HepG2 (cell line): Measurements from ENCODE around the gene ARL3. TPM values are rescaled to one million over a fixed set of nuclear protein-coding genes. Genes with fewer than 3 reads are reported as not detected.

Source experiments
- AGO2 ChIP-seq: fragments of 200-400 bp; formaldehyde crosslinking; optimal IDR thresholded peaks from 2 replicates; pipeline ENCODE3; 2017; ENCODE audit warnings: mild to moderate bottlenecking, low read depth, low read length, moderate library complexity
- ARID4A ChIP-seq: sonication (generic); formaldehyde crosslinking; IDR thresholded peaks from 2 replicates; pipeline ENCODE4 v1.5.0; 2020; ENCODE audit warnings: mild to moderate bottlenecking, missing genetic modification reagents, borderline replicate concordance
- GFI1 ChIP-seq: sonication (generic); formaldehyde crosslinking; IDR thresholded peaks from 2 replicates; pipeline ENCODE4 v1.5.0; 2020; ENCODE audit warnings: missing genetic modification reagents, mild to moderate bottlenecking, borderline replicate concordance
- KAT8 ChIP-seq: IDR thresholded peaks from 2 replicates; pipeline ENCODE4 v1.6.1; 2016; ENCODE audit warnings: missing genetic modification reagents, missing compliant biosample characterization
- REPIN1 ChIP-seq: sonication (generic); formaldehyde crosslinking; IDR thresholded peaks from 2 replicates; pipeline ENCODE4 v1.8.0; 2022; ENCODE audit warnings: missing genetic modification reagents, low read depth, mild to moderate bottlenecking, borderline replicate concordance
- RNF219 ChIP-seq: sonication (generic); formaldehyde crosslinking; IDR thresholded peaks from 2 replicates; pipeline ENCODE4 v1.5.0; 2020; ENCODE audit warnings: mild to moderate bottlenecking, missing genetic modification reagents
- TFAP4 ChIP-seq: sonication (generic); IDR thresholded peaks from 2 replicates; pipeline ENCODE4 v1.6.1; 2016; ENCODE audit warnings: low read depth, borderline replicate concordance
- YY1 ChIP-seq: IDR thresholded peaks from 2 replicates; pipeline ENCODE4 v1.6.1; 2011; ENCODE audit warnings: low read length, low read depth, moderate library complexity, mild to moderate bottlenecking; ENCODE audit not compliant: insufficient read depth, insufficient replicate concordance
- ZBTB38 ChIP-seq: sonication (generic); formaldehyde crosslinking; IDR thresholded peaks from 2 replicates; pipeline ENCODE4 v1.5.1; 2020; ENCODE audit warnings: mild to moderate bottlenecking, missing genetic modification reagents
- ZNF33A ChIP-seq: sonication (generic); formaldehyde crosslinking; IDR thresholded peaks from 2 replicates; pipeline ENCODE4 v1.5.1; 2020; ENCODE audit warnings: missing genetic modification reagents, mild to moderate bottlenecking, moderate library complexity, borderline replicate concordance
- ZNF44 ChIP-seq: sonication (generic); formaldehyde crosslinking; IDR thresholded peaks from 2 replicates; pipeline ENCODE4 v1.5.1; 2020; ENCODE audit warnings: mild to moderate bottlenecking, missing genetic modification reagents
- ZNF646 ChIP-seq: sonication (generic); formaldehyde crosslinking; IDR thresholded peaks from 2 replicates; pipeline ENCODE4 v1.9.0; 2021; ENCODE audit warnings: mild to moderate bottlenecking, missing genetic modification reagents
- ZSCAN25 ChIP-seq: sonication (generic); formaldehyde crosslinking; IDR thresholded peaks from 2 replicates; pipeline ENCODE4 v1.8.0; 2022; ENCODE audit warnings: mild to moderate bottlenecking, missing genetic modification reagents
- polyA plus RNA-seq, 8 experiments: library from polyadenylated mRNA; depleted of rRNA in 3 of 8; stranded (reverse) in 7 of 8; unstranded in 1 of 8; fragments of >200 nt; fragmentation: Illumina TruSeq in 4 of 8; extraction: Trizol in 4 of 8; gene quantifications; 2 replicates each; pipeline versions ENCODE4 v1.2.1 to v1.2.3, GENCODE V29; 2011 to 2016; ENCODE audit warnings: low read depth in 4 of 8, missing spikeins in 1 of 8, mixed read lengths in 1 of 8; ENCODE audit not compliant: insufficient read depth in 1 of 8
- total RNA-seq, 5 experiments: library from RNA; depleted of rRNA; stranded (reverse); fragments of >200 nt; fragmentation: Illumina TruSeq; extraction: Trizol; gene quantifications; 2 replicates each; pipeline ENCODE4 v1.2.3, GENCODE V29; 2016; ENCODE audit warnings: low read depth in 1 of 5

The ARL3 gene
- total and polyA plus RNA-seq, 2 of the 13 experiments (the other 11 are each of a cell fraction or from before 2014, with no cell fraction given), result 5.2 to 6.6 TPM

GRCh38 chr10:102714621-102715455 is 641 bp upstream of the ARL3 start, which contains the start of gene SFXN2 (continued):
- 0 out of 2 replicates have a peak, but pooled peaks have one; percentile 20 for TF ChIP-seq ZNF646 (CRISPR knock-in tag)
- TF ChIP-seq GFI1 (CRISPR knock-in tag), result peak; percentile 42; the same call in 1 of the 2 replicates
- no peak; the same call in 1 of the 2 replicates for TF ChIP-seq KAT8
- TF ChIP-seq AGO2, result peak; percentile 36
- no peak for TF ChIP-seq REPIN1 (CRISPR knock-in tag)
- no peak for TF ChIP-seq ZNF33A (CRISPR knock-in tag)
- no peak for TF ChIP-seq ZNF44 (CRISPR knock-in tag)
- 0 out of 2 replicates have a peak, but pooled peaks have one; percentile 16 for TF ChIP-seq ZBTB38
- peak; percentile 89 for TF ChIP-seq ARID4A (CRISPR knock-in tag)
- TF ChIP-seq RNF219 (CRISPR knock-in tag), result no peak
- TF ChIP-seq TFAP4, result no peak
- no peak for TF ChIP-seq ZSCAN25 (CRISPR knock-in tag)
- peak; percentile 57 for TF ChIP-seq YY1
